ENCODE measurements around the gene SLC25A45. TPM values are rescaled to one million over a fixed set of nuclear protein-coding genes. Genes with fewer than 3 reads are reported as not detected.

The SLC25A45 gene
- total RNA-seq, 2 donors from 2014 or later: 52.4 to 67.2 TPM

DNA sequence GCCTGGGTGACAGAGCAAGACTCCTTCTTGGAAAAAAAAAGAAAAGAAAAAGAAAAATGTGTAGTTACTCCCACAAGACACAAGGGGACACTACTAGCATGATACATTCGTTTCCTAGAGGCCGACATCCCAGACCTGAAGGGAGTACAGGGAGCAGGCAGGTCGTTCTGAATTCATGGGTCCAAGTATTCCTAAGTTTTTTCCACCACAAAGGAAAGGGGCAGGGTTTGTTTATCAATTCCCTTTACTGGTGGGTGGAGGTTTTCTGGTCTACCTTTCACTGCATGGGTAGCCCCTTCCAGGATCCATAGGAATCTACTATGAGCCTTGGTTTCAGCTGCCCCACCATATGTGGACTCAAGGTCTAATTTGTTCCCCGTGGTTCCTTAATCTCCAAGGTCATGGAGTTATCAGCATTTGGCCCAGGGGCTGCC is 16.1 kb downstream of the SLC25A45 start:
- no peaks in the 10 kb centered on the region for H3K9me3 ChIP-seq
- WGBS, 2 donors: 0 to 3% methylated on average over 4 of the region's 4 CpGs
- H3K36me3 ChIP-seq (replicated peaks in 1 of 2; ENCODE audit: insufficient read depth in 1 of 2, low read depth in 2 of 2): no peaks in the 10 kb centered on the region
- intact Hi-C loops (cut with DNase I): loop anchor here (5.0 kb wide), 1 partner anchor 146 kb away; no protein-coding TSS in a partner anchor
- peak; percentile 62 to 81 (median 74) for DNase-seq
- H3K4me1 ChIP-seq: peaks cover 50% of the 10 kb centered on the region
- peak overlapping the region; percentile 28 to 78 (median 74) for H3K27ac ChIP-seq
- TF ChIP-seq POLR2A (IDR thresholded peaks at IDR 0.05) (peak in 1 of 3 donors; percentile 16), CTCF (IDR thresholded peaks at IDR 0.05) (peak; percentile 70 to 99 (median 97))
- ATAC-seq: peak; percentile 80
- H3K4me3 ChIP-seq: no peak overlapping the region
- no peaks in the 10 kb centered on the region for H3K27me3 ChIP-seq

DNA sequence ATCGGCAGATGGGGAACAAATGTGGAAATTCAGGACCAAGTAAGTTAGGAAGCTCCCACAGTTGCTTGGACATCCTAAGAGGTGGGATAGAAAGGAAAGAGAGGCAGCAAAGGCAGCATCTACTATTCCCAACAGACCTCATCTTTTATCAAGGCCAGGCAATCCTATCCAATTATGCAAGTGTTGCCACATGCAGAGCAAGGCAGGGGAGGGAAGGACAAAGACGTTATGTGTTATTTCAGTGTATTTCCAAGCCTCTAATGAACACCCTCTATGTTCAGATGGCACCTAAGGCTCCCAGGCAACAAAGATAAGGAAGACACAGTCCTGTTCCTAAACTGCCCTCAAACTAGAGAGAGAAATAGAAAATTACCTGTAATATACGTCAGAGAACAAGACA is 18.7 kb downstream of the SLC25A45 start:
- Histone ChIP-seq H3K27ac (peak overlapping the region in 1 of 4 donors; percentile 28), H3K27me3 (no peaks in the 10 kb centered on the region), H3K4me3 (no peak overlapping the region), H3K36me3 (replicated peaks in 1 of 2; ENCODE audit: insufficient read depth in 1 of 2, low read depth in 2 of 2) (no peaks in the 10 kb centered on the region), H3K4me1 (peaks cover 28% of the 10 kb centered on the region), H3K9me3 (no peaks in the 10 kb centered on the region)
- 52 to 53% methylated on average over 3 of the region's 3 CpGs for WGBS, 2 donors
- ATAC-seq (no peak), DNase-seq (no peak)
- TF ChIP-seq CTCF (IDR thresholded peaks at IDR 0.05) (no peak), POLR2A (IDR thresholded peaks at IDR 0.05) (no peak)
- intact Hi-C loops (cut with DNase I): no loop called here

- H3K27ac ChIP-seq: no peak overlapping the region
- 82 to 87% methylated on average over 6 of the region's 6 CpGs for WGBS, 2 donors
- H3K36me3 ChIP-seq (replicated peaks in 1 of 2; ENCODE audit: insufficient read depth in 1 of 2, low read depth in 2 of 2): no peaks in the 10 kb centered on the region
- H3K4me1 ChIP-seq: peaks cover 22% of the 10 kb centered on the region
- no peak for DNase-seq
- TF ChIP-seq CTCF (IDR thresholded peaks at IDR 0.05): no peak
- no peak for TF ChIP-seq POLR2A (IDR thresholded peaks at IDR 0.05)
- no peak overlapping the region for H3K4me3 ChIP-seq
- H3K9me3 ChIP-seq: no peaks in the 10 kb centered on the region
- intact Hi-C loops (cut with DNase I): no loop called here
- H3K27me3 ChIP-seq: no peaks in the 10 kb centered on the region
- ATAC-seq: no peak
Measured at GRCh38 chr11:65362966-65363365, 19.5 kb downstream of the SLC25A45 start.

GRCh38 chr11:65362320-65362931 is 20.0 kb downstream of the SLC25A45 start:
- H3K27me3 ChIP-seq: no peaks in the 10 kb centered on the region
- intact Hi-C loops (cut with DNase I): no loop called here
- H3K4me1 ChIP-seq: peaks cover 16% of the 10 kb centered on the region
- no peak overlapping the region for H3K27ac ChIP-seq
- no peaks in the 10 kb centered on the region for H3K9me3 ChIP-seq
- no peak overlapping the region for H3K4me3 ChIP-seq
- 71 to 90% methylated on average over 10 of the region's 10 CpGs for WGBS, 2 donors
- DNase-seq (no peak), ATAC-seq (no peak)
- H3K36me3 ChIP-seq (replicated peaks in 1 of 2; ENCODE audit: insufficient read depth in 1 of 2, low read depth in 2 of 2): no peaks in the 10 kb centered on the region
- no peak for TF ChIP-seq POLR2A (IDR thresholded peaks at IDR 0.05)
- no peak for TF ChIP-seq CTCF (IDR thresholded peaks at IDR 0.05)

- Histone ChIP-seq H3K27me3 (no peaks in the 10 kb centered on the region), H3K9me3 (no peaks in the 10 kb centered on the region), H3K27ac (no peak overlapping the region), H3K4me3 (no peak overlapping the region), H3K4me1 (peaks cover 19% of the 10 kb centered on the region), H3K36me3 (replicated peaks in 1 of 2; ENCODE audit: insufficient read depth in 1 of 2, low read depth in 2 of 2) (no peaks in the 10 kb centered on the region)
- DNase-seq (no peak), ATAC-seq (no peak)
- intact Hi-C loops (cut with DNase I): loop anchor here (5.0 kb wide), 1 partner anchor 104 kb away; no protein-coding TSS in a partner anchor
- WGBS, 2 donors: 85 to 88% methylated on average over 8 of the region's 8 CpGs
- no peak for TF ChIP-seq CTCF (IDR thresholded peaks at IDR 0.05)
- TF ChIP-seq POLR2A (IDR thresholded peaks at IDR 0.05): no peak
Measured at GRCh38 chr11:65357856-65358356, 24.5 kb downstream of the SLC25A45 start.
